SU-DHL-6 (cell line): Measurements from ENCODE around the gene ZNF541.

ENCODE experiments used
- CTCF ChIP-seq: fragments of 200-600 bp; sonication (generic); IDR thresholded peaks from one replicate; pipeline ENCODE4 v1.5.1; 2017; ENCODE audit warnings: antibody characterized with exemption, mild to moderate bottlenecking, low read length, moderate library complexity; ENCODE audit not compliant: insufficient read depth, poor library complexity, severe bottlenecking
- EZH2phosphoT487 ChIP-seq: fragments of 200-600 bp; sonication (generic), shearing (Covaris generic); conservative IDR thresholded peaks from 2 replicates; pipeline ENCODE4 v1.6.1; 2018; ENCODE audit warnings: mild to moderate bottlenecking, antibody characterized with exemption, low read length, moderate library complexity, mixed read lengths

- no peak for TF ChIP-seq CTCF
- TF ChIP-seq EZH2phosphoT487 = no peak
Measured at GRCh38 chr19:47608074-47608918, 35.3 kb upstream of the ZNF541 start.
